Measurements from ENCODE around the gene GRAMD1A. TPM values are rescaled to one million over a fixed set of nuclear protein-coding genes. Genes with fewer than 3 reads are reported as not detected.

The GRAMD1A gene
- total RNA-seq, 2 donors from 2014 or later: 115 to 137 TPM

- Mint-ChIP-seq H3K27me3 (ENCODE audit: insufficient read depth) (peaks cover 5% of the 10 kb centered on the region), H3K4me1 (peaks cover 2% of the 10 kb centered on the region), H3K4me3 (no peak overlapping the region), H3K9me3 (peaks cover 31% of the 10 kb centered on the region), H3K27ac (no peak overlapping the region), H3K36me3 (ENCODE audit: low read depth) (peaks cover 3% of the 10 kb centered on the region)
- DNase-seq: peak; percentile 29
- H3K9me3 ChIP-seq (ENCODE audit: control insufficient read depth, low read length): peaks cover 11% of the 10 kb centered on the region
- H3K27ac ChIP-seq (ENCODE audit: low read depth, low read length): no peak overlapping the region
- H3K4me1 ChIP-seq (ENCODE audit: control insufficient read depth, insufficient read depth, low read length): no peaks in the 10 kb centered on the region
- H3K9ac ChIP-seq (ENCODE audit: extremely low read depth, low read length, poor library complexity, severe bottlenecking): no peak overlapping the region
- TF ChIP-seq CTCF (conservative IDR thresholded peaks at IDR 0.05): no peak
- H3K36me3 ChIP-seq (ENCODE audit: control insufficient read depth, insufficient read depth, low read length): no peaks in the 10 kb centered on the region
- H3K4me3 ChIP-seq (ENCODE audit: low read length): no peak overlapping the region
- no peaks in the 10 kb centered on the region for H3K27me3 ChIP-seq (ENCODE audit: control insufficient read depth, insufficient read depth, low read length, poor library complexity, severe bottlenecking)
- 94 to 100% methylated on average over 1 to 3 of the region's 3 CpGs for WGBS, 2 experiments (ENCODE audit: insufficient coverage in 1 of 2, insufficient read length in 1 of 2)
Observed at GRCh38 chr19:34976611-34977010, 23.5 kb upstream of the GRAMD1A start.

DNA sequence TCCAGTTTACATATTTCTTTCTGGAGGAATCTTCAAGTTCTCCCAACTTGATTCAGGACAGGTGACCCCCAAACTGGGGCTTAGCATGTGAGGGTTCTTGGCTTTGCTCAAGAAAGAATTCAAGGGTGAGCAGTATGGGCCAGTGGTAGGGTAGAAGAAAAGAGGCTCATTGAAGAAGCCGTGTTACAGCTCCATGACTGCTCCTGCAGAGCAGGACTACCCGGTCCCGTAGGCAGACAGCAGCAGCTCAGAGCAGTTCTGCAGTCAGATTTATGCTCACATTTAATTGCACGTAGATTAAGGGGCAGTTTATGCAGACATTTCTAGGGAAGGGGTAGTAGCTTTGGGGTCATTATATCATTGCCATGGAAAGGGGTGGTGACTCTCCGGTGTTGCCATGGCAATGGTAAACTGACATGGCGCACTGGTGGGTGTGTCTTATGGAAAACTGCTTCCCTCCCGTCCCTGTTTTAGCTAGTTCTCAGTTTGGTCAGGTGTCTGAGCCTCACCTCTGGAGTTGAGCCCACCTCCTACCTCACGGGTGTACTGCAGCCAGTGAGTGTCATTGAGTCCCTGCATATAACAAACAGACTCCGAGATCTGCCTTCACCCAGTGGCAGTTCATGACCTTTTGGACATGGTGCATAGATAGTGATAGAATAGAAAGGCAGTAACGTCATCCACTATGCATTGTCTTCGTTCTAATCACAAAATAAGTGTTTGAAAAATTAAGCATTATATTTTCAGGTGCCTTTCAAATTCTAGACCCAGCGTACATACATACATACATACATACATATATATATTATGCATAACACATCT, 20.1 kb upstream of the GRAMD1A start:
- TF ChIP-seq CTCF (conservative IDR thresholded peaks at IDR 0.05): no peak
- H3K4me1 Mint-ChIP-seq: no peaks in the 10 kb centered on the region
- H3K27ac Mint-ChIP-seq: no peak overlapping the region

DNA sequence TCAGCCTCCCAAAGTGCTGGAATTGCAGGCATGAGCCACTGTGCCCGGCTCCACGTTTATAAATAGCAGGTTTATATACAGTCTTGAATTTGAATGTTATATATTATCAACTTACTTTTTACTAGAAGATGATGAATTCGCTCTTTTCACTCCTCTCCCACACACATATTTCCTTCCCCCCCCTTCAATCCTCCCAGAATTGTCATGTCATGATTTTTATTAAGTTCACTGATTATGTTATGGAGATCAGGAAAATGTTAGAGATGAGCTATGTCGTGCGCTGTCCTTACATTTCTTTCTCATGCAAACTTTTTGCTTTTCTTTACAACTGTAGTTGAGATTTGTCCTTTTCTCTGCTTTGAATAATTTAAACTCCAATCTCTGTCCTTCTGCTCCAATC, 17.8 kb upstream of the GRAMD1A start:
- no peak overlapping the region for H3K4me3 Mint-ChIP-seq
- no peaks in the 10 kb centered on the region for H3K4me1 Mint-ChIP-seq
- Histone ChIP-seq H3K36me3 (ENCODE audit: control insufficient read depth, insufficient read depth, low read length) (no peaks in the 10 kb centered on the region), H3K4me1 (ENCODE audit: control insufficient read depth, insufficient read depth, low read length) (no peaks in the 10 kb centered on the region), H3K27ac (ENCODE audit: low read depth, low read length) (no peak overlapping the region), H3K9ac (ENCODE audit: extremely low read depth, low read length, poor library complexity, severe bottlenecking) (no peak overlapping the region), H3K9me3 (ENCODE audit: control insufficient read depth, low read length) (no peaks in the 10 kb centered on the region), H3K4me3 (ENCODE audit: low read length) (no peak overlapping the region), H3K27me3 (ENCODE audit: control insufficient read depth, insufficient read depth, low read length, poor library complexity, severe bottlenecking) (no peaks in the 10 kb centered on the region)
- no peaks in the 10 kb centered on the region for H3K36me3 Mint-ChIP-seq (ENCODE audit: low read depth)
- DNase-seq: no peak
- peaks cover 22% of the 10 kb centered on the region for H3K9me3 Mint-ChIP-seq
- H3K27me3 Mint-ChIP-seq (ENCODE audit: insufficient read depth): peaks cover 3% of the 10 kb centered on the region
- no peak for TF ChIP-seq CTCF (conservative IDR thresholded peaks at IDR 0.05)
- no peak overlapping the region for H3K27ac Mint-ChIP-seq
- WGBS, 2 experiments (ENCODE audit: insufficient coverage in 1 of 2, insufficient read length in 1 of 2): 97 to 100% methylated on average over 2 to 4 of the region's 5 CpGs

More for the DNA sequence above, 20.1 kb upstream of the GRAMD1A start:
- no peak overlapping the region for H3K4me3 Mint-ChIP-seq
- WGBS, 2 experiments (ENCODE audit: insufficient coverage in 1 of 2, insufficient read length in 1 of 2): 85 to 91% methylated on average over 10 to 11 of the region's 12 CpGs
- H3K4me3 ChIP-seq (ENCODE audit: low read length): no peak overlapping the region
- no peak for DNase-seq
- peaks cover 38% of the 10 kb centered on the region for H3K9me3 Mint-ChIP-seq
- H3K4me1 ChIP-seq (ENCODE audit: control insufficient read depth, insufficient read depth, low read length): no peaks in the 10 kb centered on the region
- peaks cover 3% of the 10 kb centered on the region for H3K36me3 Mint-ChIP-seq (ENCODE audit: low read depth)
- H3K36me3 ChIP-seq (ENCODE audit: control insufficient read depth, insufficient read depth, low read length): no peaks in the 10 kb centered on the region
- H3K27ac ChIP-seq (ENCODE audit: low read depth, low read length): no peak overlapping the region
- H3K9me3 ChIP-seq (ENCODE audit: control insufficient read depth, low read length): peaks cover 11% of the 10 kb centered on the region
- H3K9ac ChIP-seq (ENCODE audit: extremely low read depth, low read length, poor library complexity, severe bottlenecking): no peak overlapping the region
- peaks cover 5% of the 10 kb centered on the region for H3K27me3 Mint-ChIP-seq (ENCODE audit: insufficient read depth)
- H3K27me3 ChIP-seq (ENCODE audit: control insufficient read depth, insufficient read depth, low read length, poor library complexity, severe bottlenecking): no peaks in the 10 kb centered on the region
